ENCODE data around the gene IL18BP.

The IL18BP gene

GRCh38 chr11:71997594-71997993 lies 1.1 kb upstream of the IL18BP start:
- no peak for DNase-seq

GRCh38 chr11:71998061-71998460 lies 648 bp upstream of the IL18BP start:
- DNase-seq = no peak

- no peak for DNase-seq
These were observed 653 bp downstream of the IL18BP start for GRCh38 chr11:71999362-71999761.

GRCh38 chr11:71999798-72000197 lies 1.1 kb downstream of the IL18BP start:
- DNase-seq = no peak

GRCh38 chr11:72000202-72000867 lies 1.6 kb downstream of the IL18BP start:
- DNase-seq = no peak

- no peak for DNase-seq
These were observed 2.6 kb downstream of the IL18BP start for GRCh38 chr11:72001285-72001684.

- no peak for DNase-seq
These were observed 3.3 kb downstream of the IL18BP start for GRCh38 chr11:72001834-72002591.

- DNase-seq = no peak
These were observed 4.4 kb downstream of the IL18BP start for GRCh38 chr11:72002841-72003775.

- DNase-seq = no peak
These were observed 5.1 kb downstream of the IL18BP start for GRCh38 chr11:72003776-72004171.

- DNase-seq = no peak
These were observed 6.0 kb downstream of the IL18BP start for GRCh38 chr11:72004515-72005346.

GRCh38 chr11:72005347-72006260 lies 6.9 kb downstream of the IL18BP start:
- DNase-seq = no peak

- DNase-seq = no peak
These were observed 7.8 kb downstream of the IL18BP start for GRCh38 chr11:72006309-72007088.

GRCh38 chr11:72007089-72007476 lies 8.4 kb downstream of the IL18BP start:
- no peak for DNase-seq

- no peak for DNase-seq
These were observed 8.9 kb downstream of the IL18BP start for GRCh38 chr11:72007587-72007986.

- DNase-seq = no peak
These were observed 10.0 kb downstream of the IL18BP start for GRCh38 chr11:72008728-72009127.

- DNase-seq = no peak
These were observed 10.4 kb downstream of the IL18BP start for GRCh38 chr11:72009156-72009555.

GRCh38 chr11:72010529-72011233 lies 12.0 kb downstream of the IL18BP start:
- DNase-seq = no peak

- no peak for DNase-seq
These were observed 13.5 kb downstream of the IL18BP start for GRCh38 chr11:72012091-72012630.

- DNase-seq = no peak
These were observed 14.4 kb downstream of the IL18BP start for GRCh38 chr11:72012897-72013721.
